ENCODE data around the gene PTPRN. TPM values are rescaled to one million over a fixed set of nuclear protein-coding genes. Genes with fewer than 3 reads are reported as not detected.
A peak's percentile ranks its signal among the peaks of the same experiment; 100 is the strongest.

PTPRN gene
- total and polyA plus RNA-seq, 3 experiments from 2014 or later = 0.11 TPM; not detected in 2

GRCh38 chr2:219304223-219304622 lies 5.0 kb downstream of the PTPRN start:
- Mint-ChIP-seq H3K36me3 (peaks cover 0 to 1% (median 0%) of the 10 kb centered on the region in 3 donors), H3K4me1 (no peaks in the 10 kb centered on the region), H3K9me3 (peaks cover 0 to 2% (median 0%) of the 10 kb centered on the region in 5 donors), H3K4me3 (no peak overlapping the region), H3K27ac (no peak overlapping the region), H3K27me3 (peaks cover 43 to 73% of the 10 kb centered on the region in 2 donors)
- Histone ChIP-seq H3K27me3 (ENCODE audit: insufficient read depth, low read length, poor library complexity, severe bottlenecking) (peaks cover 23% of the 10 kb centered on the region), H3K4me3 (ENCODE audit: low read length) (no peak overlapping the region), H3K9me3 (ENCODE audit: low read length) (no peaks in the 10 kb centered on the region), H3K4me1 (ENCODE audit: insufficient read depth, low read length) (no peaks in the 10 kb centered on the region), H3K27ac (ENCODE audit: low read depth, low read length) (no peak overlapping the region), H3K36me3 (ENCODE audit: insufficient read depth, low read length) (no peaks in the 10 kb centered on the region)
- CTCF ChIA-PET = interaction anchor here (1.3 to 2.1 kb wide), 3 partner anchors 9 to 246 kb away, joined by 4 to 11 read pairs (median 6); no protein-coding TSS in a partner anchor
- POLR2A ChIA-PET = no interaction called here
- no peak for DNase-seq

- Mint-ChIP-seq H3K4me1 (peaks cover 0 to 5% (median 0%) of the 10 kb centered on the region in 3 donors), H3K4me3 (no peak overlapping the region), H3K9me3 (peaks cover 0 to under 1% (median 0%) of the 10 kb centered on the region in 5 donors), H3K27ac (no peak overlapping the region), H3K27me3 (peaks cover 36 to 65% of the 10 kb centered on the region in 2 donors), H3K36me3 (peaks cover 0 to 1% (median 0%) of the 10 kb centered on the region in 3 donors)
- peaks cover 13% of the 10 kb centered on the region for H3K27me3 ChIP-seq (ENCODE audit: insufficient read depth, low read length, poor library complexity, severe bottlenecking)
- no peaks in the 10 kb centered on the region for H3K9me3 ChIP-seq (ENCODE audit: low read length)
- no peak overlapping the region for H3K27ac ChIP-seq (ENCODE audit: low read depth, low read length)
- POLR2A ChIA-PET = no interaction called here
- H3K4me1 ChIP-seq (ENCODE audit: insufficient read depth, low read length) = peaks cover 5% of the 10 kb centered on the region
- no peak for DNase-seq
- no peak overlapping the region for H3K4me3 ChIP-seq (ENCODE audit: low read length)
- CTCF ChIA-PET = interaction anchor here (1.0 to 2.0 kb wide), 5 partner anchors 7 to 143 kb away, joined by 3 to 8 read pairs (median 5); partner anchors contain the start of gene TUBA4A
- H3K36me3 ChIP-seq (ENCODE audit: insufficient read depth, low read length) = no peaks in the 10 kb centered on the region
These were observed 6.7 kb downstream of the PTPRN start for GRCh38 chr2:219302412-219302968.

GRCh38 chr2:219300022-219300421 lies 9.2 kb downstream of the PTPRN start:
- Histone ChIP-seq H3K27me3 (ENCODE audit: insufficient read depth, low read length, poor library complexity, severe bottlenecking) (peaks cover 4% of the 10 kb centered on the region), H3K4me1 (ENCODE audit: insufficient read depth, low read length) (peaks cover 15% of the 10 kb centered on the region), H3K27ac (ENCODE audit: low read depth, low read length) (no peak overlapping the region), H3K9me3 (ENCODE audit: low read length) (no peaks in the 10 kb centered on the region), H3K36me3 (ENCODE audit: insufficient read depth, low read length) (no peaks in the 10 kb centered on the region), H3K4me3 (ENCODE audit: low read length) (no peak overlapping the region)
- ChIA-PET POLR2A (no interaction called here), CTCF (interaction anchor here (0.9 to 4.5 kb wide), 19 partner anchors 9 to 242 kb away, joined by 3 to 31 read pairs (median 4); partner anchors contain the start of genes ANKZF1, ATG9A, DNAJB2 and NHEJ1)
- H3K9me3 Mint-ChIP-seq = no peaks in the 10 kb centered on the region
- H3K4me3 Mint-ChIP-seq = no peak overlapping the region
- H3K27ac Mint-ChIP-seq = no peak overlapping the region
- peaks cover 7 to 14% (median 9%) of the 10 kb centered on the region in 3 donors for H3K4me1 Mint-ChIP-seq
- H3K36me3 Mint-ChIP-seq = no peaks in the 10 kb centered on the region
- no peak for DNase-seq
- H3K27me3 Mint-ChIP-seq = peaks cover 28 to 44% of the 10 kb centered on the region in 2 donors

DNA sequence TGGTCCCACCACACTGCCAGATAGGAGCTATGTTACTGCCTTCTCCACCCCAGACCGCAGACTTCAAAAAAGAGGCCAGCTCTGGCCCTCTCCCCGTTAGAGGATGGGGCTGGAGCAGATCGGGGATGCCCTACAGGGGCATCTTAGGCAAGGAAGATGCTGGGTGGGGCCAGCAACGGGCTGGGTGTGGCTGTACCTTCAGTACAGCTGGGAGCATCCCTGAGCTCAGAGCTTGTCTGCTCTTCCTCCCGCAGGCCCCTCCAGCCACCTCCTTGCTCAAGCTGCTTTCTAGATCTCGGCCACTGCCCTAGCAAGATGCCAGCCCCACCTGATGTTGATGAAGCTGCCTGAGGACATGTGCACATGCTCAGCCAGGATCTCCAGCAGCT lies 9.8 kb downstream of the PTPRN start:
- no peaks in the 10 kb centered on the region for H3K9me3 Mint-ChIP-seq
- no peak overlapping the region for H3K4me3 Mint-ChIP-seq
- H3K36me3 Mint-ChIP-seq = no peaks in the 10 kb centered on the region
- H3K36me3 ChIP-seq (ENCODE audit: insufficient read depth, low read length) = no peaks in the 10 kb centered on the region
- no peak overlapping the region for H3K27ac ChIP-seq (ENCODE audit: low read depth, low read length)
- peaks cover 20% of the 10 kb centered on the region for H3K4me1 ChIP-seq (ENCODE audit: insufficient read depth, low read length)
- no peak overlapping the region for H3K4me3 ChIP-seq (ENCODE audit: low read length)
- peaks cover 4% of the 10 kb centered on the region for H3K27me3 ChIP-seq (ENCODE audit: insufficient read depth, low read length, poor library complexity, severe bottlenecking)
- H3K27me3 Mint-ChIP-seq = peaks cover 25 to 37% of the 10 kb centered on the region in 2 donors
- H3K27ac Mint-ChIP-seq = peak overlapping the region in 1 of 8 donors; percentile 17
- peaks cover 8 to 18% (median 11%) of the 10 kb centered on the region in 3 donors for H3K4me1 Mint-ChIP-seq
- POLR2A ChIA-PET = no interaction called here
- no peaks in the 10 kb centered on the region for H3K9me3 ChIP-seq (ENCODE audit: low read length)
- CTCF ChIA-PET = interaction anchor here (0.6 to 4.5 kb wide), 17 partner anchors 9 to 255 kb away, joined by 3 to 31 read pairs (median 4); partner anchors contain the start of genes ANKZF1, ATG9A, DNAJB2 and NHEJ1
- no peak for DNase-seq

- H3K27me3 Mint-ChIP-seq = peaks cover 25 to 35% of the 10 kb centered on the region in 2 donors
- no peaks in the 10 kb centered on the region for H3K36me3 Mint-ChIP-seq
- H3K4me1 Mint-ChIP-seq = peaks cover 10 to 21% (median 16%) of the 10 kb centered on the region in 3 donors
- POLR2A ChIA-PET = no interaction called here
- H3K4me1 ChIP-seq (ENCODE audit: insufficient read depth, low read length) = peaks cover 22% of the 10 kb centered on the region
- no peaks in the 10 kb centered on the region for H3K9me3 ChIP-seq (ENCODE audit: low read length)
- H3K4me3 Mint-ChIP-seq = no peak overlapping the region
- H3K27me3 ChIP-seq (ENCODE audit: insufficient read depth, low read length, poor library complexity, severe bottlenecking) = peaks cover 4% of the 10 kb centered on the region
- H3K27ac Mint-ChIP-seq = peak overlapping the region in 3 of 8 donors; percentile 17 to 43 (median 33)
- H3K36me3 ChIP-seq (ENCODE audit: insufficient read depth, low read length) = no peaks in the 10 kb centered on the region
- H3K27ac ChIP-seq (ENCODE audit: low read depth, low read length) = no peak overlapping the region
- no peaks in the 10 kb centered on the region for H3K9me3 Mint-ChIP-seq
- H3K4me3 ChIP-seq (ENCODE audit: low read length) = no peak overlapping the region
- CTCF ChIA-PET = interaction anchor here (0.6 to 5.6 kb wide), 18 partner anchors 10 to 254 kb away, joined by 3 to 132 read pairs (median 4); partner anchors contain the start of genes ANKZF1, ATG9A, DNAJB2 and NHEJ1
- DNase-seq = peak; percentile 78 to 90 (median 82)
These were observed 10.3 kb downstream of the PTPRN start for GRCh38 chr2:219298759-219299371.

DNA sequence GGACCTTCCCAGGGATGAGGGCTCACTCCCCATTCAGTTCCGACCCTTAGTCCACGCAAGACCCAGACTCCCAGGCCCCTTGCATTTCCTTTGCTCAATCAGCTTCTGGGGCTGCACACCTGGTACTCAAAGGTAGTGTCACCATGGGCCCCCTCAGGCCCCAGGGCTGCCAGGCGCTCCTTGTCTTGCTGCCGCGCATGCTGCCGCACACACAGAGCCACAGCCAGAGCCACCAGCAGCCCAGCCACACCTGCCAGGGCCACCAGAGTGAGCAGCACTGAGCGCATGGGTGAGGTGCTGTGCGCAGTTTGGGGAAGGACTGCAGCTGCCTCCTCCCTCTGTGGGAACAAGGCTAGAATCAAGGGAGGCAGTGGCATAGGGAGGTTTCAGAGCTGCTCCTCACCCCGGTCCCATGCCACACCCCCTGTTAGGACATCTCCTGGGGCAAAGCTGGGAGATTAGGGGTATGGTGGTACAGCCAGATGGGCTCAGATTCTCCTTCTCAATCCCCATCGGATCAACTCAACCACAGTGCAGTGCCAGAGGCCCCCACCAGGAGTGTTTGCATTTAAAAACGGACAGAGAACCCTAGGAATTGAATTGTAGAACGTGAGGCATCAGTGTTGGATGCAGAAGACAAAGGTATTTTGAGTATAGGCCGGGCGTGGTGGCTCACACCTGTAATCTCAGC lies 11.3 kb downstream of the PTPRN start:
- Mint-ChIP-seq H3K36me3 (no peaks in the 10 kb centered on the region), H3K27ac (peak overlapping the region in 3 of 8 donors; percentile 30 to 47 (median 44)), H3K27me3 (peaks cover 20 to 28% of the 10 kb centered on the region in 2 donors), H3K9me3 (no peaks in the 10 kb centered on the region), H3K4me3 (no peak overlapping the region), H3K4me1 (peaks cover 10 to 21% (median 16%) of the 10 kb centered on the region in 3 donors)
- peaks cover 22% of the 10 kb centered on the region for H3K4me1 ChIP-seq (ENCODE audit: insufficient read depth, low read length)
- peaks cover 4% of the 10 kb centered on the region for H3K27me3 ChIP-seq (ENCODE audit: insufficient read depth, low read length, poor library complexity, severe bottlenecking)
- ChIA-PET POLR2A (no interaction called here), CTCF (interaction anchor here (1.1 to 5.6 kb wide), 10 partner anchors 11 to 240 kb away, joined by 3 to 132 read pairs (median 8); partner anchors contain the start of genes CNPPD1, DNAJB2, NHEJ1 and PTPRN)
- no peaks in the 10 kb centered on the region for H3K9me3 ChIP-seq (ENCODE audit: low read length)
- no peak overlapping the region for H3K27ac ChIP-seq (ENCODE audit: low read depth, low read length)
- H3K4me3 ChIP-seq (ENCODE audit: low read length) = no peak overlapping the region
- no peaks in the 10 kb centered on the region for H3K36me3 ChIP-seq (ENCODE audit: insufficient read depth, low read length)
- DNase-seq = no peak

GRCh38 chr2:219296631-219297391 lies 12.4 kb downstream of the PTPRN start:
- no peak overlapping the region for H3K4me3 ChIP-seq (ENCODE audit: low read length)
- POLR2A ChIA-PET = no interaction called here

More at GRCh38 chr2:219296631-219297391, 12.4 kb downstream of the PTPRN start:
- CTCF ChIA-PET = interaction anchor here (1.1 to 5.6 kb wide), 11 partner anchors 18 to 239 kb away, joined by 3 to 132 read pairs (median 26); partner anchors contain the start of genes ABCB6, CNPPD1, DNAJB2 and IHH
- peaks cover 22% of the 10 kb centered on the region for H3K4me1 ChIP-seq (ENCODE audit: insufficient read depth, low read length)
- DNase-seq = peak in 1 of 5 donors; percentile 60
- H3K27ac ChIP-seq (ENCODE audit: low read depth, low read length) = no peak overlapping the region
- H3K27me3 ChIP-seq (ENCODE audit: insufficient read depth, low read length, poor library complexity, severe bottlenecking) = peaks cover 4% of the 10 kb centered on the region
- Mint-ChIP-seq H3K36me3 (no peaks in the 10 kb centered on the region), H3K27ac (peak overlapping the region in 2 of 8 donors; percentile 68 to 93), H3K4me1 (peaks cover 10 to 21% (median 16%) of the 10 kb centered on the region in 3 donors), H3K4me3 (no peak overlapping the region), H3K9me3 (no peaks in the 10 kb centered on the region), H3K27me3 (peaks cover 15 to 18% of the 10 kb centered on the region in 2 donors)
- H3K9me3 ChIP-seq (ENCODE audit: low read length) = no peaks in the 10 kb centered on the region
- no peaks in the 10 kb centered on the region for H3K36me3 ChIP-seq (ENCODE audit: insufficient read depth, low read length)

All from CD8-positive, alpha-beta memory T cell (primary cell).